GM19238 (cell line): Measurements from ENCODE around the gene RGSL1.
"Not testable (repeated sequence)": the region's sequence is repeated elsewhere in the genome, so short reads cannot be mapped to it uniquely, and the experiment has no call there.

Experiments
- DNase-seq: peaks from one replicate; pipeline ENCODE4 v3.0.0; 2011; ENCODE audit warnings: low spot score; ENCODE audit not compliant: insufficient read length

The RGSL1 gene

DNA sequence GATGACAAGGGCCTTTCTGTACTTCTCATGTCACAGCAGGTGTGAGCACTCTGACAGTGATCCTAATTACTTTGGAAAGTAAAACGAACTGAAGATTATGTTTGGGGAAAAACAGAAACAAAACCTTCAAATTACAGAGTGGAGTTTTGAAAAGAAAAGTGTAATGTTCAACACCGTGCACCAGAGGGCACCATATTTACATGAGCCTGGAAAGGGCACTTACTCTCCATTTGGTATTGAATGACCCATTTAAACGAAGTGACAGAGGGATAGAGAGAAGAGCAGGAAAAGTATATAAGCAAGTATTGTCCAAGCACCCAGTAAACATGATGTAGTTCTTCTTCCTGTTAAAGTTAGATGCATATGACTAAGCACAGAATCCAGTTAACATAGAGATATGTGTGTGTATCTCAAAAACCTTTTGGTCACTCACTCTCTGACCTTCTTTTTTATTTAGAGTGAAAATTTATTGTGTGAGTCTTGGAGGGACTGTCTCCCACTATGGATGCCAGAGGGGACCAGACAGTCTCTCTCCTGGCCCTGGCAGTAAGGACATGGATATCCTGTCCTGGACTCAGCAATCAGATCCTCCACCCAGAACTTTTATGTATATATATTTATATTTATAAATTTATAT, 3.8 kb upstream of the RGSL1 start:
- DNase-seq: peak; percentile 35

DNA sequence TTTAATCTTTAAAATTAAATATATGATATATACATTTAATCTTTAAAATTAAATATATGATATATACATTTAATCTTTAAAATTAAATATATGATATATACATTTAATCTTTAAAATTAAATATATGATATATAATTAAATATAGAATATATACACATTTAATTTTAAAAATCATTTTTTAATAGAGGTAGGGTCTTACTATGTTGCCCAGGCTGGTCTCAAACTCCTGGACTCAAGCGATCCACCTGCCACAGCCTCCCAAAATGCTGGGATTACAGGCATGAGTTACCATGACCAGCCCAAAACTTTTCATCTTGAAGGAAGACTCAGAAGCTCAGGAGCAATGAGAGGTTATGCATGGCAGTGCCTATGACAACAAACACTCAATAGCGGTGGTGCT, 2.8 kb upstream of the RGSL1 start:
- not testable (repeated sequence) for DNase-seq

DNA sequence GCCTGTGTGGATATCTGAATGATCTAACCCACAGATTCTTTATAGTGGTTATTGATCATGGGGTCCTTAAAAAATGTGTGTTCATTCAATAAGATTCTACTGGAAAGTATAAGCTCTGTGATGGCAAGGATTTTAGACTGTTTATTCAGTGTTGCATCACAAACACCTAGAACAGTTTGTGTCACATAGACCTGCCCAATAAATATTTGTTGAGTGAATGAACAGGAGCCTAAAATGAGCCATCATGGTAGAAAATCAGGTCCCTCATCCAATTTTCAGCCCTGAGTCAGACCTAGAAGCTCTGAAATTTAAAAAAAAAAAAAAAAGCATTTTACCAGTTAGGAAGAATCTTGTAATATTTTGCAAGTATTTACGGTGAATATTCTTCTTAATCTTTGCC, 2.3 kb upstream of the RGSL1 start:
- DNase-seq: no peak

DNA sequence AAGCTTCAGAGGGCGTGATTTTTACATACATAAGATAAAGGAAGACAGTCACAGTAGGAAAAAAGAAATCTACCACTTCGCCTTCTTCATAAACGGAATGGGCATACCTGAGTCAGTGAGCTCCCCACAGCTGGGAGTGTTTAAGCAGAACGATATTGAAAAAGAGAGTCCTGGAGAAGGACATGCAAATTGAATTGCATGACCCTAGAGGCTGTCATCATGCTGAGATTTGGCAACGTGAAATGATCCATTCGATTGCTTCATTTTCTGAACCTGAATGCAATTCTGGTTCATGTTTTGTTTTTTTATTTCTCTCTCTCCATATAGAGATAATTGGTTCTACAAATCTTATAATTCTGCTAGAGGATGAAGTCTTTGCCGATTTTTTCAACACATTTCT, 3.7 kb downstream of the RGSL1 start:
- no peak for DNase-seq

DNA sequence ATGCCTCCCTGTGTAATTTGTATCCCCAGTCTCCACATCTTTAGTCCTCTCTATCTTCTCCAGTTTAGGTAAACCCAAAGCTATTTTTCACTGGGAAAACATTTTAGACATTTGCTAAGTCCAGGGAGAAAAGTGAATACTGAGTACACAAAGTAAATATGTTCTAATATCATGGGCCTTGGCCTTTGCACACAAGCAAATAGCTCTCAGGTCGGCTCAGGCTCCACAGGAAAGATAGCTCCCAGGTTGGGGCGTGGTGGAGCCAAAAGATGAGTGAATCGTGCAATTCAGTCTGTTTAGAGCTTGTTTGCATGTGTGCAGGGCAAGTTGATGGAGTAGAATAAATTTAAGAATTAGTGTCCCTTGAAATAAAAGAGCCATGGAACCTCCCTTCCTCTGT, 7.9 kb downstream of the RGSL1 start:
- no peak for DNase-seq

DNA sequence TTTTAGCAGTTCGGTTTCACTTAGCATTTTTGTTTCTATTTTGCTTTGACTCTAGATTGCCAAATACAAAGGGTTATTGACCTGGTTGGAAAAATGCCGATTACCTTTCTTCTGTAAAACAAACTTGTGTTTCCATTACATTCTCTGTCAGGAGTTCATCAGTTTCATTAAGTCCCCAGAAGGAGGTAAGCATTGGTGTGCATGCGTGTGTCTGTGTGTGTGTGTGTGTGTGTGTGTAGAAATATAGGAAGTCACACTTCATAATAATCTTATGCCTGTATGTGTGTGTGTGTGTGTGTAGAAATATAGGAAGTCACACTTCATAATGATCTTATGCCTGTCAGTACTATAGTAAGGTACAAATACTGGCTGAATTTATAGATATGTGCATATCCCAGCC, 10.0 kb downstream of the RGSL1 start:
- DNase-seq: no peak

DNA sequence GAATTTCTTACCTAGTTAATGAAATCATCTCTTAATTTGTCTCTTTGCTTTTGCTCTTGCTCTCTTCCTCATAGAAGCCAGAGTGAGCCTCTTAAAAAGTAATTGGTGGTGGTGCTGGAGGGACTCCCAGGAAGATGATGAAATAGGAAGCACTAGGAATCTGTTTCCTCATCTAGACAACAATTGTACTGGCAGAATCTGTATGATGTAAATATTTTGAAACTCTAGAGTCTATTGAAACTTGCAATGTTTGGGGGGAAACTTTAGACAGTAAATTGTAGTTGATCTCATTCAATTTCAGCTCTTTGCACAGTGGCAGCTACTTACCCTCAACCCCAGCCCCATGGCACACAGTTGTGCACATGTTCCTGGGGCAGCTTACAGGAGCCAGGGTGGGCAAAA, 10.6 kb downstream of the RGSL1 start:
- no peak for DNase-seq

DNA sequence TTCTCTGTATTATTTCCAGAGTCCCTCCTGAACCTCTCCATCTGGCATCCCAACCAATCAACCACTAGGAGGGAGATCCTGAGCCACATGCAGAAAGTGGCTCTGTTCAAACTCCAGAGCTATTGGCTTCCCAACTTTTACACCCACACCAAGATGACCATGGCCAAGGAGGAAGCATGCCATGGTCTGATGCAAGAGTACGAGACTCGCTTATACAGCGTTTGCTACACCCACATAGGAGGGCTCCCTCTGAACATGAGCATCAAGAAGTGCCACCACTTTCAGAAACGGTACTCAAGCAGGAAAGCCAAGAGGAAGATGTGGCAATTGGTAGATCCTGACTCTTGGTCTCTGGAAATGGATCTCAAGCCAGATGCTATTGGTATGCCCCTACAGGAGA, 23.6 kb downstream of the RGSL1 start:
- DNase-seq: no peak

DNA sequence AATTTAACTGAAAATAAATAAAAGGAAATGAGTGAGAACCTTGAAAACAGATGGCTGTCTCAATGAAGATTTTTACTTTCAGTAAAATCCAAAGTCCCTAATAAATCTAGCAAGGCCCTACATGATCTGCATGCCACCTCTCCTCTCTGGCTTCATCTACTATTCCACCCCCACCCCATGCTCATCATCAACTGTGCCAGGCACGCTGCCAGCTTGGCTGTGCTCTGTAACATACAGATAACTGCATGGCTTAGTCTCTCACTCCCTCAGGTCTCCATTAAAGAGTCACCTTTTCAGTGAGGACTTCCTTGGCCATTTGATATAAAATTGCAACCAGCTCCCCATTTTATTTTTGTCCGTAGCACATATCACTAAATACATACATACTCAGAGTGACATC, 26.7 kb downstream of the RGSL1 start:
- no peak for DNase-seq

DNA sequence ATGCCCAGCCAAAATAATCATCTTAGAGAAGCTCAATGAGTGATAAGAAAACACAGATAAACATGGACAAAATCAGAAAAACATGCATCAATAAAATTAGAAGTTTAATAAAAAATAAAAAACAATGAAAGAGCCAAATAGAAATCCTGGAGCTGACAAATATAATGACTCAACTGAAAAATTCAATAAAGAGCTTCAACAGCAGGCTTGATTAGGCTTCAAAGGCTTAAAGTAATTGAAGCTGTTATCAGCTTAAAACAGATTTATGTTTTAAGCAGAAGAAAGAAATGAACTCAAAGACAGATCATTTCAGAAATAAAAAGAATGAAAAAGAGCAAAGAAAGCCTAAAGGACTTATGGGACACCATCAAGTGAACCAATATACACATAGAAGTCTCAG, 28.3 kb downstream of the RGSL1 start:
- no peak for DNase-seq

DNA sequence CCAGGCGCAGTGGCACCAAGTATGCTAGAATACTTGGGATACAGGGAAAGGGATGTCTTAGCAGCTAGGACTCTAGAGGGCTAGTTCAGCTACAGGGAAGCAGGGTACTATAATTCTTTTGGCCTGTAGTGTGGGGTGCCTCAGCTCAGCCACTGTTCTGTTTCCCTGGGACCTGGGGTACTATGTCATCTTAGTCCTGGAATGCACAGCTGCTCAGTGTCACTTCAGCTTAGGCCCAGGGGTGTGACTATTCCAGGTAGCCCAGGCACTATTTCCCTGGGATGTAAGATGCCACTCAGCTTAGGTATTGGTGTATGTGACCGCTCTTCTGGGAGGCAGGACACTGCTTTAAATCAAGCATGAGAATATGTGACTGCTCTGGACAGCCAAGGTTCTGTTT, 34.1 kb downstream of the RGSL1 start:
- no peak for DNase-seq

DNA sequence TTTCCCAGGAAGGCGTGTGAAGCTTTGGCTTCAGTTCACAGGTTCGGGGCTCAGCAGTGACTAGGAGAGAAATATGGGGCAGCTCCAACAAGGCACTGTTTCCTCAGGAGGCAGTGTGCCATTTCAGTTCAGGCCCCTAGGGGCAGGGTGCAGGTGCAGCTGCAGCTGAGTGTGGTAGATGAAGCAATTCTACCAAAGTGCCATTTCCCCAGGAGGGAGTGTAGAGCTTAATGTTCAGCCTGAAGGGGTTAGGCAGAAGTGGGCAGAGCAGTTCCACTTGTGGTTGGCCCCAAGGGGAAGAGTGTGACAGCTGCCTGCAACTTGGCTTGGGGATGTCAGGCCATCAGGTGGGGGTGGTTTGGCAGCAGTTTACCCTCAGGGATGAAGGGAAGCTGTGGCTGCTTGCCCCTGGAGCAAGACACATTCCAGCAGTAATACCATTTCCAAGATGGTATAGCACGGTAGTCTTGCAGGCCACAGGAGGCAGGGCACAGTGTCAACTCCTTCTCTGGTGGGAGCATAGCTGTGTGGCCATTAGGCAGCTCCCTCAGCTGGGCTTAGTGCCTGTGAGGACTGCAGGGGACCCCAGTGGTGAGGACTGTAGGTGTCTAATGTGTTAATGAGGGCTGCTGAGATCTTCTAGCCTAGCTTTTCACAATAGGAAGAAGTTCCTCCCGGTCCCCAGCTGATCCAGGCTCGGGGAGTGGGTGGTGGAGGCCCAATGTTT, 34.7 kb downstream of the RGSL1 start:
- DNase-seq: peak; percentile 3

DNA sequence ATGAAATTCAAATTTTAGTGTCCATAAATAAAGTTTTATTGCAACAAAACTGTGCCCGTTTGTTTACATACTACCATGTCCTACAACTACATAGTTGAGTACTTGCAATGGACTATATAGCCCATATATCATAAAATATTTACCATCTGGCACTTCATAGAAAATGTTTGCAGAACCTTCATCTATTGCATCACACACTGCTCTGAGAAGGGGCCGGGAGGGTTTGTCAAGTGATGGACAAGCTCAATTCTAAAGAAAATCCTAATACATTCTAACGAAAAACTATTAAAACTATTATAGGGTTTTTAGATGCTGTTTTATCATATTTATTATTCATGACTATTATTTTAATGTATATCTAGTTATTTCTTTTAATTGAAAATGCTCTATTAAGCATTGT, 35.9 kb downstream of the RGSL1 start:
- no peak for DNase-seq

DNA sequence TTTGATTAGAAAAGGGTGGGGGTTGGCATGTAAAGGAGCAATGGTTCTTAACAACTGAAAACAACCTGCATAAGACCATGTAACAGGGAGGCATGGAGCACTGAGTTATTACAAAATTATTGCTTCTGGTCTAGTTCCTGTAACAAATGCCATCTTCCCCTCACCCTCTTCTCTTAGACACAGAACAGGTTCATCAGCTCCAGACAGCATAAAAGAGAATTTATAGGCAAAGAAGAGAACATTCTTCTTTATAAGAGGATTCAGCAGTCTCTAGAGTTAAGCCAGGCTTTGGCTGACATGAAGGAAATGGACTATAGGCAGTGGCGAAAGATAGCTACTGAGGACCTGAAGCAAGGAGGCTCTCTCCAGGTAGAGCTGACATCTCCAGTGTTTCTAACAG, 38.9 kb downstream of the RGSL1 start:
- DNase-seq: no peak

DNA sequence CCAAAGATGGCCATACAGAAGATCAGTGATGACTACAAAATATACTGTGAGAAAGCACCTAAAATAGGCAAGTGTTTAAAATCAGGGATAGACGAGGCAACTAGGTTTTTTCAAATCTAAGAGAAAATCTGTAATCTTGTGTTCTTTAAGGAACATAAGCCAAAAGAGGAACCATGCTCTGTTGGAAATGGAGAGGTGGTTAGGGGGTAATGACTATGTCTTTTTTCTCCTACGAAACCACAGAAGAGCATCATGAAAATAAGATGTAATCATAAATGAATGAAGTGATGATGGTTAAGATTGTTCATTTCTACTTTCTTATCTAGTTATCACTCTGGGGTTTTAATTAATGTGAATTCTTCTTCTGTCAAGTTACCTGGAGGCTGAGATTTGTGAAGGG, 43.1 kb downstream of the RGSL1 start:
- no peak for DNase-seq

DNA sequence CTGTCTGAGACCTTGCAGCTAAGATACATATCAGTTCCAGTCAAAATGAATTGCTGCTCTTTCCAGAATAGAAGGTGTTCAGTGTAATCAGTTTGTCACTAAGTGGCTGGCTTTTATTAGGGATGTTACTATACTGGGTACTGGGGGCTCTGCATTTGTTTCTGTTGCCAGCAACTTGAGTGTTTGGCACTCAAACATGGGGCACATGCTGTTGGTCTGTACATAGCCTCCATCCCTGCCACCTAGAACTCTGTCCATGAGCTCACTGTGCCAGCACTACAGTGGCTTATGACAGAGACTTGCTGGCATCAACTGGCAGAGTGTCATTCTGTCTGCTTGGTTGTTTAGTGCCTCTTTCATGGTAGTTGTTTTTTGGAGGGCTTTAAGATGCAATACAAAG, 45.1 kb downstream of the RGSL1 start:
- DNase-seq: no peak

DNA sequence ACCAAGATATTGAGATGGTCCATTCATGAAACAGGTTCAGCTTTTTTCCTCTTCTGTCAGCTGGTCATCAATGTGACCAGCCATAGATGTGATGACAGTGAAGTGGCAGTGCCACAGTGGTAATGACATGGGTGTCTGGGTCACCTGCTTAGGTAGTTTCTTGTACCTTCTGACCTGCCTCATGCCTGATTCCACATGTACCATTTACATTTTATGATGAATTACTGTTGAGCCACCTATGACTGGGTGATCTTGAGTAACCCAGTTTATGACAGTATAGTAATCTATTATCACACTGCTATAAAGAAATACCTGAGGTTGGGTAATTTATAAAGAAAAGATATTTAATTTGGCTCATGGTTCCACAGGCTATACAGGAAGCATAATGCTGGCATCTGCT, 45.7 kb downstream of the RGSL1 start:
- DNase-seq: no peak

DNA sequence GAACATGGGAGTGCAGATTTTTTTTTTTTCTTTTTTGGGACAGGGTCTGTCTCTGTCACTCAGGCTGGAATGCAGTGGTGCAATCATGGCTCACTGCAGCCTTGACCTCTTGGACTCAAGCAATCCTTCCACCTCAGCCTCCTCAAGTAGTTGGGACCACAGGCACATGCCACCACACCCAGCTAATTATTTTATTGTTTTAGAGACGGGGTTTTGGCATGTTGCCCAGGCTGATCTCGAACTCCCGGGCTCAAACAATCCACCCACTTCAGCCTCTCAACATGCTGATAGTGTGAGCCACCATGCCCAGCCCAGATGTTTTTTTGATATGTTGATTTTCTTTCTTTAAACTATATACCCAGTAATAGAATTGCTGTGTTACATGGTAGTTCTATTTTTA, 57.7 kb downstream of the RGSL1 start:
- no peak for DNase-seq

DNA sequence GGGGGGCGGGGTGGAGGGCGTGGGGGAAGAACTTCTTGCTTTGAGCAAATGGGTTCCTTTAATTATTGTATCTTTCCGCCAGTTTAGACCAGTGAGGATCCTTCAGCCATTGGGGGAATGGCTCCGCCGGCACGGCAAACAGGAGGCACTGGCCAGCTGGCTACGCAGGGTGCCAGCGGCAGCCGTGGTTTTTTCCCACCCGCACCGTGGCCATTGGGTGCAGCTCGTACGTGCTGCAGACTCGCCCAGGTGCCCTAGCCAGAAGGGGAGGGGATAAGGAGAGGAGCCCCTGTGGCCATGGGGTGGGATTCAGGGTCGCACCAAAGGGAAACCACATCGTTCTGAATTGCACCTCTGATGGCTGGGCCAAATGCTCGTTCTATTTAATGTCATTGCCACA, 65.6 kb downstream of the RGSL1 start:
- no peak for DNase-seq

DNA sequence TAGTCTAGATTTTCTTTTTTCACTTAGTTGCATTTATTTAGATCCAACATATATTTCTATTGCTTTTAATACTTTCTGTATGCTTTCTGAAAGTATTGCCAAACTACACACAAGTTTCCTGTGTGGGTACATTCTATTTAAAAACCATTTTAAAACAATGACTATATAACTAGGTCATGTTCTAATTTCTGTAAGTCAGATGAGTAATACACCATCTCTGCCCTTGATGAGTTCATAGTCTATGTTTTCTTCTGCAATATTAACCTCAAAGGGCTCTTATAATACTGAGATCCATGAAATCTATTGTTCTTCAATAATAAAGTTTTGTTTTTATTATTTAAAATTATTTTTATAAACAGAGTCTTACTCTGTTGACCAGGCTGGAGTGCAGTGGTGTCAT, 70.8 kb downstream of the RGSL1 start:
- DNase-seq: no peak

DNA sequence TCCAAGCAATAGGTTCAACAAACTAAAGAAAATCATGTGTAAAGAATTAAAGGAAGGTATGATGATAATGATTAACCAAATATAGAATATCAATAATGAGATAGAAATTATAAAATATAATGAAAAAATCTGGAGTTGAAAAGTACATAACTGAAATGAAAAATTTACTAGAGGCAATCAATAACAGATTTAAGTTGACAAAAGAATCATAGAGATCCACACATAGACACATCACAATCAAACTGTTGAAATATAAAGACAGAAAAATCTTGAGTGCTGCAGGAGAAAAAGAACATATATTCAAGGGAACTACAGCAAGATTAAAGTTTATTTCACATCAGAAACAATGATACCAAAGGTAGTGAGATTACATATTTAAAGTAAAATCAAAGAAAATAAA, 75.4 kb downstream of the RGSL1 start:
- no peak for DNase-seq

DNA sequence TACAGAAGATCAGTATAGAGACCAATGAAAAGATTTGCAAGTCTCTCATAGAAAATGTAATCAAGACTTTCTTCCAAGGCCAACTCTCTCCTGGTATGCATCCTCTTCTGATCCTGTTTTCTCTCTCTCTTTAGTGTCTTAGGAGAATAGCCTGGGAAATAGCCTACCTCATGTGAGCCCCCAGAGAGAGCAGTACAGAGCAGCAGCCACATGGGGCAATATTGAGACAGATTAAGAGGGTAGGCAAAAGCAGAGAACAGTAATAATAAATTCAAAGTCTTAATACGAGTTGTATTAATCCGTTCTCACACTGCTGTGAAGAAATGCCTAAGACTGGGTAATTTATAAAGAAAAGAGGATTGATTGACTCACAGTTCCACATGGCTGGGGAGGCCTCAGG, 77.7 kb downstream of the RGSL1 start:
- DNase-seq: no peak

DNA sequence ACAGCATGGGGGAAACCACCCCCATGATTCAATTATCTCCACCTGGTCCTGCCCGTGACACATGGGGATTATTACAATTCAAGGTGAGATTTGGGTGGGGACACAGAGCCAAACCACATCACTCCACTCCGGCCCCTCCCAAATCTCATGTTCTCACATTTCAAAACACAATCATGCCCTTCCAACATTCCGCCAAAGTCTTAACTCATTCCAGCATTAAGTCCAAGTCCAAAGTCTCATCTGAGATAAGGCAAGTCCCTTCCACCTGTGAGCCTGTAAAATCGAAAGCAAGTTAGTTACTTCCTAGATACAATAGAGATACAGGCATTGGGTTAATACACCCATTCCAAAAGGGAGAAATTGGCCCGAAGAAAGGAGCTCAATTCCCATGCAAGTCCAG, 78.3 kb downstream of the RGSL1 start:
- DNase-seq: not testable (repeated sequence)

DNA sequence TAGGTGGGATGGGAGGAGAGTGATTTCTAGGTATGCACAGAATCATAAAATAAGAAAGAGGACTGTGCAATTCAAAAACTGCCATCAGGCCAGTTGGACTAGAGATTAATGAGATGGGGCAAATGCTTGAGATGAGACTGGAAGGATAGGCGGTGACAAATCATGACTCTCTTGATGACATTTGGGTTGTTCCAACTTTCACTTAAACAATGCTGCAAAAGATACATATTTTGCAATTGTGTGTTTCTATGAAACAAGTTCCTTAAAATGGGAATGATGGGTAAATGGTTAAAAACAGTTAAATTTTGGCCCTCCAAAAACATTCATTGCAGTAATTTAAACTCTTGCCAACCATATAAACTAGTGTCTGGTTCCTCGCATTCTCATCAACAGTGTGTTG, 84.0 kb downstream of the RGSL1 start:
- no peak for DNase-seq
